HEK293T (cell line): ENCODE measurements around the gene NDUFAF8.

Source experiments
- ARNT ChIP-seq: fragments of 450-650 bp; IDR thresholded peaks from 2 replicates; pipeline ENCODE4 v1.6.1; 2017; ENCODE audit warnings: mild to moderate bottlenecking
- BHLHE40 ChIP-seq: fragments of 450-650 bp; IDR thresholded peaks from 2 replicates; pipeline ENCODE4 v1.6.1; 2016; ENCODE audit warnings: mild to moderate bottlenecking, moderate library complexity, borderline replicate concordance
- CTBP1 ChIP-seq: fragments of 450-650 bp; IDR thresholded peaks from 2 replicates; pipeline ENCODE4 v1.6.1; 2016; ENCODE audit warnings: borderline replicate concordance
- ELF4 ChIP-seq: fragments of 450-650 bp; IDR thresholded peaks from 2 replicates; pipeline ENCODE4 v1.6.1; 2017; ENCODE audit warnings: antibody characterized with exemption
- FOXK2 ChIP-seq: fragments of 450-650 bp; IDR thresholded peaks from 2 replicates; pipeline ENCODE4 v1.6.1; 2016; ENCODE audit warnings: mild to moderate bottlenecking
- FOXM1 ChIP-seq: fragments of 450-650 bp; IDR thresholded peaks from 2 replicates; pipeline ENCODE4 v1.6.1; 2017; ENCODE audit warnings: mild to moderate bottlenecking, borderline replicate concordance
- HDGF ChIP-seq: fragments of 450-650 bp; IDR thresholded peaks from 2 replicates; pipeline ENCODE4 v1.6.1; 2017; ENCODE audit warnings: antibody characterized with exemption, borderline replicate concordance
- LEF1 ChIP-seq: fragments of 450-650 bp; IDR thresholded peaks from 2 replicates; pipeline ENCODE4 v1.6.1; 2017; ENCODE audit warnings: mild to moderate bottlenecking, borderline replicate concordance
- NFRKB ChIP-seq: fragments of 450-650 bp; IDR thresholded peaks from 2 replicates; pipeline ENCODE4 v1.6.1; 2016; ENCODE audit warnings: mild to moderate bottlenecking, moderate library complexity
- PKNOX1 ChIP-seq: fragments of 450-650 bp; IDR thresholded peaks from 2 replicates; pipeline ENCODE4 v1.6.1; 2016
- SP1 ChIP-seq: fragments of 450-650 bp; IDR thresholded peaks from 2 replicates; pipeline ENCODE4 v1.6.1; 2017
- SUZ12 ChIP-seq: fragments of 450-650 bp; IDR thresholded peaks from 2 replicates; pipeline ENCODE4 v1.6.1; 2016; ENCODE audit warnings: mild to moderate bottlenecking
- TARDBP ChIP-seq: fragments of 450-650 bp; IDR thresholded peaks from 2 replicates; pipeline ENCODE4 v1.6.1; 2016
- ZNF384 ChIP-seq: fragments of 450-650 bp; IDR thresholded peaks from 2 replicates; pipeline ENCODE4 v1.6.1; 2016

DNA sequence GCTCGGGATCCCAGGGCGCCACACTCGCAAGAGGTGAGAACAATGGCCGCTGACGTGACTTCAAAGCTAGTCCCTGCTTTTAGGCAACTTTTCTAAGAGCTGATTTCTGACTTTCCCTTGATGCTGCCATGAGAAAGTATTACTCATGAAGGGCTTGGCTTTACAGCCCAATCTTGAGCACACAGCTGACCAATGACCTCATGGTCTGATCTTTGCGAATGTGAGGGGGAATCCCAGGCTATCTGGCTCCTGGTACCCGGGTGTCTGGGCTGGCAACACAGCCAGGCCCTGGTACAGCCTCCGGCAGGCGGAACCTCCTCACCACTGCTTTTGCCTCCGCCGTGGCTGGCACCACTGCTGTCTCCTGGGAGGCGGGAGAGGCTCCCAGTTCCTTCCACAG, 17.5 kb downstream of the NDUFAF8 start:
- TF ChIP-seq ARNT (no peak), CTBP1 (no peak), SUZ12 (no peak), SP1 (no peak), LEF1 (no peak), TARDBP (no peak), NFRKB (no peak), FOXM1 (no peak), ZNF384 (no peak), BHLHE40 (no peak), FOXK2 (no peak), ELF4 (no peak), PKNOX1 (no peak), HDGF (no peak)
